Adrenal gland (tissue), 5 donors: ENCODE measurements around the gene ASPDH.

Experiments
- POLR2A ChIP-seq, 2 donors: fragments of 450-650 bp; IDR thresholded peaks; one replicate each; pipeline ENCODE4 v1.6.1; 2017; ENCODE audit warnings: antibody characterized with exemption in 2 of 2, mild to moderate bottlenecking in 2 of 2, moderate library complexity in 1 of 2
- TF ChIP-seq, protein P1 (sequence below), 6 experiments: fragments of 450-650 bp in 4 of 6; fragments of 200-600 bp in 2 of 6; sonication (generic) in 1 of 6; IDR thresholded peaks; 1 replicate in 5 of 6; 2 replicates in 1 of 6; pipeline versions ENCODE4 v1.5.1 to v1.8.0; 2016 to 2021; ENCODE audit warnings: antibody characterized with exemption in 6 of 6, mild to moderate bottlenecking in 2 of 6, moderate library complexity in 1 of 6
- donor health status: DM: no; HTN: no; CAD: no.

DNA sequence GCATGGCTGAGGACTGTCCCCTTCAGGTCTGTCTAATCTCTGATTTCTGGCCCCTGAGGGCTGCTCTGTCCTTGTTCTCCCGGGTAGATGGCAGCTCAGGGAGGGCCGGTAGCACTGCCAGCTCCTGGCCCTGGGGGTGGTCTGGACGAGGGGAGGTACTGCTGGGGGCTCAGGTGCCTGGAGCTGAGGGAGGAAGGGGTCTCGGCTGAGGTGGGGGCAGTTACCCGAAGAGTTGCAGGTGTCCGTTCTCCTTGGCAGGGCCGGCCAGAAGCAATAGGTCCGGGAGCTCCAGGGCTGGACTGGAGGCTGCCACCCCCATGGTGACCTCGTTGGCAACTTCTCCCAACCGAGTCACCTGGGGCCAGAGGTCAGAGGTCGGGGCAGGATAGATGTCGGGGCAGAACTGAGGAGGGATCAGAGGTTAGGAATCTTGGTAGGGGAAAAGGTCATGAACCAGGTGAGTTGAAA lies 38.6 kb downstream of the ASPDH start:
- TF ChIP-seq, protein P1, sequence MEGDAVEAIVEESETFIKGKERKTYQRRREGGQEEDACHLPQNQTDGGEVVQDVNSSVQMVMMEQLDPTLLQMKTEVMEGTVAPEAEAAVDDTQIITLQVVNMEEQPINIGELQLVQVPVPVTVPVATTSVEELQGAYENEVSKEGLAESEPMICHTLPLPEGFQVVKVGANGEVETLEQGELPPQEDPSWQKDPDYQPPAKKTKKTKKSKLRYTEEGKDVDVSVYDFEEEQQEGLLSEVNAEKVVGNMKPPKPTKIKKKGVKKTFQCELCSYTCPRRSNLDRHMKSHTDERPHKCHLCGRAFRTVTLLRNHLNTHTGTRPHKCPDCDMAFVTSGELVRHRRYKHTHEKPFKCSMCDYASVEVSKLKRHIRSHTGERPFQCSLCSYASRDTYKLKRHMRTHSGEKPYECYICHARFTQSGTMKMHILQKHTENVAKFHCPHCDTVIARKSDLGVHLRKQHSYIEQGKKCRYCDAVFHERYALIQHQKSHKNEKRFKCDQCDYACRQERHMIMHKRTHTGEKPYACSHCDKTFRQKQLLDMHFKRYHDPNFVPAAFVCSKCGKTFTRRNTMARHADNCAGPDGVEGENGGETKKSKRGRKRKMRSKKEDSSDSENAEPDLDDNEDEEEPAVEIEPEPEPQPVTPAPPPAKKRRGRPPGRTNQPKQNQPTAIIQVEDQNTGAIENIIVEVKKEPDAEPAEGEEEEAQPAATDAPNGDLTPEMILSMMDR (IDR thresholded peaks at IDR 0.05): no peak
- TF ChIP-seq POLR2A (IDR thresholded peaks at IDR 0.05): no peak
